IPS-11a (cell line): ENCODE data around the gene CCDC192.
"Not testable (repeated sequence)": the region's sequence is repeated elsewhere in the genome, so short reads cannot be mapped to it uniquely, and the experiment has no call there.

Source experiments
- H3K4me3 ChIP-seq: one replicate; pipeline ENCODE4 v1.5.1; 2013; ENCODE audit warnings: low read depth, low read length, control low read depth

The CCDC192 gene

GRCh38 chr5:127697894-127698600, 5.1 kb upstream of the CCDC192 start:
- no peak overlapping the region for H3K4me3 ChIP-seq

DNA sequence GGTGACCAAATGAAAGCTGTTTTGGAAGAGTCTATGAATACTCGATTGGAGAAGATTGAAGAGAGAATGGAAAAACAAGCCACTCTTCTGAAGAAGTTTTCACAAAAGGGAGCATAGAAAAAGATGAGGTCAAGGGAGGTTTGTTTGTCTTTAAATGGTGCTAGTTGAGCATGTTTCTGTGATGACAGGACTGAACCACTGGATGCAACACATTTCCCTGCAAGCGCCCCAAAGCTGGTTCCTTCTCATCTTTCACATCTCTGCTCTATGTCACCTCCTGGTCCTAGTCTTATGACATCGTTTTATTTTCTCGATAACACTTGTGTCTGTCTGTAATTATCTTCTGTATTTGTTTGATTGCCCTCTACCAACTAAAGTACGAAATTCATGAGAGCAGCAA, 3.8 kb upstream of the CCDC192 start:
- H3K4me3 ChIP-seq = no peak overlapping the region

DNA sequence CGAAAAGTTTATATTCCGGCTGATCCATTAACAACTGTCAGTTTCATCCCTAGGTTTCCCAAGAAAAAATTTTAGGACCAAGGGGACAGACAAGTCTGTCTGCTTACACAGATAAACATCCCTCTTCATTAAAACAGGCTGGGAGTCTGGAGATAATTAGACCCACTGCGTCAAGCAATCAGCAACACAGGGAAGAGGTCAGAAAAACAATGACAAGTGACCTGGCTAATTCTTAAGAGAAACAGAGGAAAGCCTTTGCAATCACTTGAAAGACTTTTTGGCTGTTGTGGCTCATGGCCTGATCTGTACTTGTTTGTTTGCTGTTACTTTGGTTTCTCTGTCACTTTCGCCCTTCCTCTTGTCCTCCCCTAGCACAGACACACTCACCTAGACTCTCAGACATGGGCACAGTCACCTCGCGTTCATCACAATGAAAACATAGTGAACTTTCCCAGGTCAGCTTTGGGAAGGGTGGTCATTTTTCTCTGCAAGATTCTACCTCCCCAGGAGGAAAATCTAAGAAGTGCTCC, 2.9 kb upstream of the CCDC192 start:
- H3K4me3 ChIP-seq = no peak overlapping the region

DNA sequence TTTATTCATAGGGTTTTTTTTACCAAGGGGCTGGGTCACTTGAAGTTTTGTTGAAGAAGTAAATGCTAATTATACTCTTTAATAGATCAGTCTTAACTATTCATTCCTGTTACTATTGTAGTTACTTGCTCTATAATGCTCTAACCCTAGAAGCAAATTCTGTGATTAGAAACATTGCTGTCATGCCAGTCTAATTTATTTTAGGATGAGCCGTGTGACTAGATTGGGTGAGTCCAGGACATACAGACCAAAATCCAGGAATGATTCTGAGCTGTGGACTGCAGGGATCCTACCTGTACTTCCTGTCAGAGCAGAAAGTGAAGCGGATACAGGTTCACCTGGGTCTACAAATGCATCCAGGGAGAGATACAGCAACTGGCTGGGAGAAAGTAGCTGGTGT, 757 bp upstream of the CCDC192 start:
- H3K4me3 ChIP-seq = no peak overlapping the region

DNA sequence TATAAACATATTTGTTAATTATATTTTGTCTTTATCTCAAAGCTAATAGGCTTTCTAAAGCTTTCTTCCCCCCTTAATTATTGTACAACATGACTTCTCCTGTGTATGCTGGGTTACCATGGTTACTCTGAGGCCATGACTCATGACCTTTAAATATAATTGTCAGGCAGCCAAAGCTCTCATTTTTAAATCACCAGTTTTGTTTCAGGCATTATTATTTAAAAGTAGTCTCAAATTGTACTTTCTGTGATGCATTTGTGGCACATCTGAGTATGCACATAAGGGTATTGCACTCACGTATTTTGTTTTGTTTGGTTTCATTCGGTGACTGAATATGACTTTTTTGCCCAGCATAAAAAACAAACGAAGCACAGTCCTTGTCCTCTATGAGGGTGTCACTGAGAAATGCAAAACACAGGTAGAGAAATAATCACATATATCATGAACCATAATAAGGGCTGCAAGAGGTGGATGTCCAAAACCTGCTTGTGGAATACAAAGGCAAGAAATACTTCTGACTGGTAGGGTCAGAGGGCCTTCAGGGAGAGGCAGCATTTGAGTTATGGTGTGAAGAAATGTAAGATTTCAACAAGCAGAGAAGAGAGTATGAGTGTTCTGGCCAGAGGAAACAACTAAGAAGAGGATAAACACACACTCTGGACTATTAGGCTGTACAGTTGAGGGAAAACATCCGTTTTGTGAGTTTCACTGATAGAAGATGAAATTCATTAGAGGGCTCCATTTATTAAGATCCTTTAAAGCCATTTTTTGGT, 2.1 kb downstream of the CCDC192 start:
- H3K4me3 ChIP-seq = no peak overlapping the region

- H3K4me3 ChIP-seq = no peak overlapping the region
These were observed 3.5 kb downstream of the CCDC192 start for GRCh38 chr5:127706691-127707090.

- H3K4me3 ChIP-seq = no peak overlapping the region
These were observed 4.0 kb downstream of the CCDC192 start for GRCh38 chr5:127707209-127707608.

GRCh38 chr5:127713083-127713482, 9.9 kb downstream of the CCDC192 start:
- H3K4me3 ChIP-seq = not testable (repeated sequence)

DNA sequence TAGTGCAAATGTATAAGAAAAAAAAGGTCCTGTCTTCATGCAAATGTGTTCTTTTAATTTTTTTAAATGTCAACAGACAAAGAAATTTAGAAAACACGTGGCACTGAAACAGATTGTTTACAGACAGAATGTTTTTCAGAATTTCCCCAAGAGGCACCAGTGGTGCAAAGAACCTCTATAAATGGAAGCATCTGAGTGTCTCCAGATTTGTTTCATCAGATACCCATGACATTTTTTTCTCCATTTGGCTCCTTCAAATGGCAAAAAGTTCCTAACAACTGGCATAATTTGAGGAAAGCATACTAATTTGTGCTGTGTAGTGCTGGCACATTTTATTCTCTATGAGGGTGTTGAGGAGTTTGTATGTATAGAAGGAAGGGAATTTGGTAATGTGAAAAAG, 15.0 kb downstream of the CCDC192 start:
- no peak overlapping the region for H3K4me3 ChIP-seq

DNA sequence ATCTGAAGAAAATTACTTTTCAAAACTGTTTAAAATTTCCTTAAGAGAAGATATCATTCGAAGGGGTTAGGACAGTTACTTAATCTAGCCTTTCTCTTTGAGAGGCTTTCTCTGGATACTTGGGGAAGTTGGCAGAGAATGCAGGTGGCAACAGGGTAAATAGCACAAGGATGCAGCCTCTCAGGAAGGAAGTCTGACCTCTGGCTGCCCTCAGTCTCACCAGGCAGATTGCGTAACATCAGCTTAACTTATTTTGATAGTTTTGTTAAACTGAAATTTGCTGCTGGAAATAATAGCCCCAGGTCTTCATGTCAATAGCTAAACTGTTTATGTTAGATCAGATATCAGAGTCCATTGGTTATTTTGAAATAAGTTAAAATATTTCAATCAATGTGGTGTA, 20.4 kb downstream of the CCDC192 start:
- no peak overlapping the region for H3K4me3 ChIP-seq

- no peak overlapping the region for H3K4me3 ChIP-seq
These were observed 22.5 kb downstream of the CCDC192 start for GRCh38 chr5:127725673-127726072.

DNA sequence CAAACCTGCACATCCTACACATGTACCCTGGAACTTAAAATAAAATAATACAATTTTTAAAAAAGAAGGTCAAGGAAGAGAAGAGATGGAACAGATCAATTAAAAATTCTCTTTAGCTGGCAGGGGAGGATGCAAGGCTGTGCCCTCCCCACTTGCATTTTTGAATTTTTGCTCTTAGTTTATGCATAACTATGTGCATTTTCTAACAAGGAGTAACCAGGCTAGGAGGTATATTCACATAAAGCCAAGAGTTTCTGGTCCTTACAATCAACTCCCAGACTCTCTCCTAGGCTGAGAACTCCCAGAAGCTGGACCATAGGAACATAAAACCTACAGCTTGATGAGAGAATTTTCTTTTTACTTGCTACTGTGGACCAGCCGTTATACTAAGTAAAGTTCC, 29.8 kb downstream of the CCDC192 start:
- no peak overlapping the region for H3K4me3 ChIP-seq

GRCh38 chr5:127739348-127739747, 36.2 kb downstream of the CCDC192 start:
- not testable (repeated sequence) for H3K4me3 ChIP-seq

DNA sequence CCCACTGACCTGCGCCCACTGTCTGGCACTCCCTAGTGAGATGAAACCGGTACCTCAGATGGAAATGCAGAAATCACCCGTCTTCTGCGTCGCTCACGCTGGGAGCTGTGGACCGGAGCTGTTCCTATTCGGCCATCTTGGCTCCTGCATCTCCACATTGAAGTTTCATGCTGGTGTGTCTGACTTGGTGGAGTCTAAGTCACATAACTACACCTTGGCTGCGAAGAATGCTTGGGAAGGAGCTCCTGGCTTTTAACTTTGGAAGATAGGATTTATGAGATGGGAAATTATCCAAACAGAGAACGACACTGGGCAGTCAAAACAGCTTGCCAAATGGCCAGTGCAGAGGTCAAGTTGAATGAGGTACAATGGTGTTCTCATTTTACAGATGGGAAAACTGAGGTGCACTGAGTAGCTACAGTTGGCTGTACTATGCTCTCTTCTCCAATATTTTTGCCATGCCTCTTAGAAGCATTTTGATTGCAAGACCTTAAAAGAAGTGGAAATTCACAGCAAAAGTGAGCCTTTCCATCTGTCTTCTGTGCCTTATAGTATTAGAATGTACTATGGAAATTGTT, 36.7 kb downstream of the CCDC192 start:
- H3K4me3 ChIP-seq = no peak overlapping the region

- H3K4me3 ChIP-seq = no peak overlapping the region
These were observed 38.2 kb downstream of the CCDC192 start for GRCh38 chr5:127741412-127741811.

- no peak overlapping the region for H3K4me3 ChIP-seq
These were observed 41.0 kb downstream of the CCDC192 start for GRCh38 chr5:127744241-127744640.

- no peak overlapping the region for H3K4me3 ChIP-seq
These were observed 43.6 kb downstream of the CCDC192 start for GRCh38 chr5:127746756-127747155.

DNA sequence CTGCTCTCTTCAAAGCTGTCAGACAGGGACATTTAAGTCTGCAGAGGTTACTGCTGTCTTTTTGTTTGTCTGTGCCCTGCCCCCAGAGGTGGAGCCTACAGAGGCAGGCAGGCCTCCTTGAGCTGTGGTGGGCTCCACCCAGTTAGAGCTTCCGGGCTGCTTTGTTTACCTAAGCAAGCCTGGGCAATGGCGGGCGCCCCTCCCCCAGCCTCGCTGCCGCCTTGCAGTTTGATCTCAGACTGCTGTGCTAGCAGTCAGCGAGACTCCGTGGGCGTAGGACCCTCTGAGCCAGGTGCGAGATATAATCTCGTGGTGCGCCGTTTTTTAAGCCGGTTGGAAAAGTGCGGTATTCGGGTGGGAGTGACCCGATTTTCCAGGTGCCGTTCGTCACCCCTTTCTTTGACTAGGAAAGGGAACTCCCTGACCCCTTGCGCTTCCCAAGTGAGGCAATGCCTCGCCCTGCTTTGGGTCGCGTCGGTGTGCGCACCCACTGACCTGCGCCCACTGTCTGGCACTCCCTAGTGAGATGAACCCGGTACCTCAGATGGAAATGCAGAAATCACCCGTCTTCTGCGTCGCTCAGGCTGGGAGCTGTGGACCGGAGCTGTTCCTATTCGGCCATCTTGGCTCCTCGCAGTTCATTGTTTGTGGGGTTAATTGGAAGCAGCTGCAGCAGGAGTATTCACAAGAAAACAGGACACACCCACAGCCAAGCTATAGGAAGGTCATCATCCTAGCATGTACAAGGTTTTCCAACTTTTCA, 49.5 kb downstream of the CCDC192 start:
- not testable (repeated sequence) for H3K4me3 ChIP-seq

- H3K4me3 ChIP-seq = no peak overlapping the region
These were observed 51.1 kb downstream of the CCDC192 start for GRCh38 chr5:127754259-127754658.

DNA sequence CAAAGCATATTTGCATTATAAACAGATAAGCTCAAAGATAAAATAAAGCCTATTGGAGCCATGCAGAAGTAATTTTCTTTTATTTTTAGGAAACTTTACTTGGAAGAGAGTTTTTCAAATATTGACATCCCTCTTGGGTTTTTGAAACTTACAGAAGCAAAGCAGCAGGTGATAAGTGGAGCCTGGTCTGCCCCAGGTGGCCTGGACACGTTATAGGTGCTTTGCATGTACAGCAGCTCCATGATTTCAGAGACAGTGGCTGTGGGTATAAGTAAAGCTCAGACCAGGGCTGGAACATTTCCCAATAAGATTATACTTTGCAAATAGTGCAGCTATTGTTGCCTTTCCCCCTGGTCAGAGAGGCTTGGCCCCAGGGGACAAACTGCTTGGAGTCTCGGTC, 51.5 kb downstream of the CCDC192 start:
- H3K4me3 ChIP-seq = no peak overlapping the region

GRCh38 chr5:127757576-127757975, 54.4 kb downstream of the CCDC192 start:
- no peak overlapping the region for H3K4me3 ChIP-seq
